Measurements from ENCODE around the gene FAM107B.
A peak's percentile ranks its signal among the peaks of the same experiment; 100 is the strongest.

The FAM107B gene

GRCh38 chr10:14474656-14475055, 300.0 kb downstream of the FAM107B start:
- peak; percentile 11 for DNase-seq (ENCODE audit: low read depth, low spot score)
- in situ Hi-C loops (cut with HindIII; ENCODE audit: low sequenced_read_pairs): no loop called here
- no peak overlapping the region for H3K4me3 ChIP-seq (ENCODE audit: low read depth, low read length)
- TF ChIP-seq CTCF (IDR thresholded peaks at IDR 0.05; ENCODE audit: low read depth, low read length): no peak

GRCh38 chr10:14470920-14471319, 303.8 kb downstream of the FAM107B start:
- no peak for TF ChIP-seq CTCF (IDR thresholded peaks at IDR 0.05; ENCODE audit: low read depth, low read length)
- DNase-seq (ENCODE audit: low read depth, low spot score): no peak
- in situ Hi-C loops (cut with HindIII; ENCODE audit: low sequenced_read_pairs): no loop called here
- H3K4me3 ChIP-seq (ENCODE audit: low read depth, low read length): no peak overlapping the region

- no peak for TF ChIP-seq CTCF (IDR thresholded peaks at IDR 0.05; ENCODE audit: low read depth, low read length)
- H3K4me3 ChIP-seq (ENCODE audit: low read depth, low read length): no peak overlapping the region
- in situ Hi-C loops (cut with HindIII; ENCODE audit: low sequenced_read_pairs): no loop called here
- DNase-seq (ENCODE audit: low read depth, low spot score): no peak
These were observed 306.0 kb downstream of the FAM107B start for GRCh38 chr10:14468726-14469125.
